GM12801 (cell line): ENCODE measurements around the gene PDCD2.

Experiments used
- TF ChIP-seq, protein P1 (sequence below): IDR thresholded peaks from one replicate; pipeline ENCODE4 v1.5.1; 2011; ENCODE audit warnings: control low read depth; ENCODE audit not compliant: insufficient read length; ENCODE audit errors: extremely low read depth

The PDCD2 gene

DNA sequence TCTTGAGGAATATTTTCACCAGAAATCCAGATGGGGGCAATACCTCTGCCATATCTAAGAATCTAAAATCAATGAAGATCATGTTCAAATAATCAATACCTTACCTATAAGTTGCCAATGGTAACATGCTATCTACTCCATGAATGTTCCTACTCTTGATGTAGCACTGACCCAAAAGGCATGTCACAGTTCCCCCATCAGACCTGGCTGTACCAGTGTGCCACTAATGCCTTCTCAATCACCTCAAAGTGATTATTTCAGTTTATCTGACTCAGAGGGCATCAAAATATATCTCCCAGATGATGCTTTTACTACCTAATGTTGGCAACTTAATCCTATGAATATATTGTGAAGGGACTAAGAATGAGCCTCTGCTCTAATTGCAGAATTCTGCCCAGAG lies 5.5 kb downstream of the PDCD2 start:
- TF ChIP-seq, protein P1, sequence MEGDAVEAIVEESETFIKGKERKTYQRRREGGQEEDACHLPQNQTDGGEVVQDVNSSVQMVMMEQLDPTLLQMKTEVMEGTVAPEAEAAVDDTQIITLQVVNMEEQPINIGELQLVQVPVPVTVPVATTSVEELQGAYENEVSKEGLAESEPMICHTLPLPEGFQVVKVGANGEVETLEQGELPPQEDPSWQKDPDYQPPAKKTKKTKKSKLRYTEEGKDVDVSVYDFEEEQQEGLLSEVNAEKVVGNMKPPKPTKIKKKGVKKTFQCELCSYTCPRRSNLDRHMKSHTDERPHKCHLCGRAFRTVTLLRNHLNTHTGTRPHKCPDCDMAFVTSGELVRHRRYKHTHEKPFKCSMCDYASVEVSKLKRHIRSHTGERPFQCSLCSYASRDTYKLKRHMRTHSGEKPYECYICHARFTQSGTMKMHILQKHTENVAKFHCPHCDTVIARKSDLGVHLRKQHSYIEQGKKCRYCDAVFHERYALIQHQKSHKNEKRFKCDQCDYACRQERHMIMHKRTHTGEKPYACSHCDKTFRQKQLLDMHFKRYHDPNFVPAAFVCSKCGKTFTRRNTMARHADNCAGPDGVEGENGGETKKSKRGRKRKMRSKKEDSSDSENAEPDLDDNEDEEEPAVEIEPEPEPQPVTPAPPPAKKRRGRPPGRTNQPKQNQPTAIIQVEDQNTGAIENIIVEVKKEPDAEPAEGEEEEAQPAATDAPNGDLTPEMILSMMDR, result no peak

DNA sequence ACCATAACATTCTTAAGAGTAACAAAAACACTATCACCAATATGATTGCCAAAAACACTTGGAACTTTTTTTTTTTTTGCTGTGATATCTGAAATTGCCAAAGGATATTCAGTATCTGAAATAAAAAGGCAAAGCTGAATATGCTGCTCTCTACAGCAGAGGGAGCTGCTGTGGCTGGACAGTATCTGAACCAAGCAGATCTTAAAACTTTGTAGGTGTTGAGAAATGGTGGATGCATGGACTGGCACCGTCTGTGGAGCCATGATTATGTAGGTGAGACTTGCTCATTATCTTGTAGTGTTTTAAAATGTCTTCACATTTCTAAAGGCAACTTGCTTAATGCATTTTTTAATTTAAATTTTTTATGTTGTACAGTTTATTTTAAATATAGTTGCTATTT lies 9.2 kb downstream of the PDCD2 start:
- TF ChIP-seq, protein P1, result no peak

DNA sequence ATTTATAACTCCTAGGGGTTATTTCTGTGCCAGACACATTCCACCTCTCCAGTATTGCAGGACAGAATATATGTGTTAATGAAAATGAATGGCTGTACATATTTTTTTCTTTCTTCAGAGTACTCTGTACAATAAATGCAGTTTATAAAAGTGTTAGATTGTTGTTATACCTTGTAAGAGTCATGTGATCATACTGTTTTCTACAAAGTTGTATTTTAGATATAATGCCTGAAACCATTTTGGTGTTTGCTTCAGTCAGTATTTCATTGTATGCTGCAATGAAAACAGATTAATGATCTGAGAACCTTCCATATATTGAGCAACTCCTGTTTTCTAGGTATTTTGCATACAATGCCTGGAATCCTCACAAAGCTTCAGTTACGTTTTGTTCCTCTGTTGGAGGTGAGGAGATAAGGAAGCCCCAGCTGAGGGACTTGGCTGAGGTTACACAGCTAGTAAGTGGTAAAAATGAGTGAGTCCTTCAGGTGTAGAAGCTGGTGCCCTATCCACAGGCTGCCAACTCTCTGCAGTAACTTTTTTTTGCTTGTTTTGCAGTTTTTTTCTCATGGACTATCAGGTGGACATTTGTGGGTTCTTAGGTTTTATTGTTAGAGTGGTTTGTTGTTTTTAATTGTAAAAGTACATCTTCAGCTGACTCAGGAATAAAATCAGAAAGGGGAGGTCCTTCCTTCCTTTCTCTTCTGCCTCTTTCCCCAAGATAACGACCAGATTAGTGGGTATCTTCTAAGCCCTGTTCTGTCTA lies 11.6 kb downstream of the PDCD2 start:
- TF ChIP-seq, protein P1, result no peak

DNA sequence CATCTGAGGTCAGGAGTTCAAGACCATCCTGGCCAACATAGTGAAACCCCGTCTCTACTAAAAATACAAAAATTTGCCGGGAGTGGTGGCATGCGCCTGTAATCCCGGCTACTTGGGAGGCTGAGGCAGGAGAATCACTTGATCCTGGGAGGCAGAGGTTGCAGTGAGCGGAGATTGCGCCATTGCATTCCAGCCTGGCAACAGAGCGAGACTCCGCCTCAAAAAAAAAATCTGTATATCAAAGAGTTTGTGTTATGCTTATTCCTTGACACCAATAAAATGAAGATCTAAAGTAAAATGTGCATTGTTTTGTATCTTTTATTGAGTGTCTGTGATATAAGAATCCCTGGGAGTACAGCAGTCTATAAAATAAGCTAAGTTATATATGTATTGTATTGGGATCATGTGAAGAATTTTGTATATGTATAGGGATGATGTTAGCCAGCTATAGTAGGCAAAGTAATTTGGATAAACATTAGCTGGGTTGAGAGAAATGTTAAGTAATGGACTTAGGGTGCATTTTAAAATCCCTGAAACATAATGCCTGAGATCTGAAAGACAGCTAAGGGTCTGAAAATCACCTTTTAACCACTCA lies 19.4 kb downstream of the PDCD2 start:
- TF ChIP-seq, protein P1, result no peak

DNA sequence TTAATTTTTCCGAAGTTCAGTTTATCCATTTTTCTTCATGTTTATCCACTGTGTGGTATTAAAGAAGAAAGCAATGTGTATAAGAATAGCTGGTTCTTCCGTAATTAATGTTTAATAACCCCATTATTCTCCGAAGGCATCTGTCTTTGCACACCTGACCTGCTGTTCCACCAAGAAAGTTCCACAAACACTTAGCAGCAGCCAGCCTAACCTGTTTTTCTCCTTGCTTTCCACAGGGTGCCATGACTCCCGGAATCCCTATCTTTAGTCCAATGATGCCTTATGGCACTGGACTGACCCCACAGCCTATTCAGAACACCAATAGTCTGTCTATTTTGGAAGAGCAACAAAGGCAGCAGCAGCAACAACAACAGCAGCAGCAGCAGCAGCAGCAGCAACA lies 22.9 kb downstream of the PDCD2 start:
- TF ChIP-seq, protein P1, result no peak

DNA sequence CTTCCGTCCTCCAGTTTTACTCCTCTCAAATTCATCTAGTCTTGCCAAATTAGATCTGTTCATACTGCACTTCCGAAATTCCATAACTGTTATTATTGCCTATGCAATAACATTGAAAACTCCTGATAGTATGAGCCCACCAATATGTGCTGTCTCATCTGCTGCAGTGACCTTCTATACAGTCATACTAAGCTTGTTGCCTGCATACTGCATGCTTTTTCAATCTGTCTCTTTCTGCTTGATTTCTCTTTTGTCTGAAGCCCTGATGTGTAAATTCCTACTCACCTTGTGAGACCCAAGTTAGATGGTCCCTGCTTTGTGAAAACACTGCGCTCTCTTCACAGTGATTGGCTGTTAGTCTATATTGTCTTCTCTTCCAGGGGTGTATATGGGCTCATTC lies 29.1 kb downstream of the PDCD2 start:
- TF ChIP-seq, protein P1, result no peak

DNA sequence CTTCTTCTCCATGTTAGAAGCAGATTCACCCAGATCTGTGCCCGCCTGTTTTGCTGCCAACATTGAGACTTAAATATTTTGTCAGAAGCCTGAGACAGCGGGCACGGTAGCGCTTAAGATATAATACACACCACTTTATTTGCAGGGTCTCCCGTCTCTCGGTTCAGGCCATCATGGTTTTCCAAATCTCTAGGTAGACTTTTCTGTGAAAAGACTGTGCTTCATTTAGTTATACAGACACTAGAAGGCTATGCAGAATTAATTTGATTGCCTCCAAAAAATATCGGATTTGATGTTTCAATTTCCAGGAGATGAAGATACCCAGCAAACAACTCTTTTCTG lies 29.7 kb downstream of the PDCD2 start:
- TF ChIP-seq, protein P1, result no peak
